Mesendoderm (in vitro differentiated cells): ENCODE results near the gene SLC32A1.
A peak's percentile ranks its signal among the peaks of the same experiment; 100 is the strongest.

ENCODE experiments used
- DNase-seq: peaks from one replicate; pipeline ENCODE4 v3.0.0; 2013
- H2AK5ac ChIP-seq: 2 replicates; pipeline ENCODE4 v1.6.1; 2013; ENCODE audit warnings: low read length, inconsistent platforms
- H2BK120ac ChIP-seq: 2 replicates; pipeline ENCODE4 v1.6.1; 2013; ENCODE audit warnings: low read depth, mild to moderate bottlenecking, low read length, moderate library complexity, mixed read lengths
- H2BK15ac ChIP-seq: replicated peaks from 2 replicates; pipeline ENCODE4 v1.6.1; 2013; ENCODE audit warnings: low read depth, mild to moderate bottlenecking, moderate library complexity
- H2BK5ac ChIP-seq: 2 replicates; pipeline ENCODE4 v1.6.1; 2013; ENCODE audit warnings: low read length, inconsistent platforms
- H3K18ac ChIP-seq: 2 replicates; pipeline ENCODE4 v1.6.1; 2013; ENCODE audit warnings: mild to moderate bottlenecking, low read length, mixed read lengths
- H3K23ac ChIP-seq: one replicate; pipeline ENCODE4 v1.6.1; 2013; ENCODE audit warnings: low read length
- H3K27ac ChIP-seq: 2 replicates; pipeline ENCODE4 v1.5.1; 2013; ENCODE audit warnings: low read depth, mild to moderate bottlenecking, inconsistent platforms, low read length, moderate library complexity
- H3K27me3 ChIP-seq: 2 replicates; pipeline ENCODE4 v1.6.1; 2013; ENCODE audit warnings: low read length, control low read depth, mild to moderate bottlenecking, inconsistent platforms; ENCODE audit not compliant: insufficient read depth, poor library complexity
- H3K36me3 ChIP-seq: 2 replicates; pipeline ENCODE4 v1.6.1; 2013; ENCODE audit warnings: low read length, inconsistent platforms; ENCODE audit not compliant: control insufficient read depth, insufficient read depth
- H3K4ac ChIP-seq: one replicate; pipeline ENCODE4 v1.6.1; 2013; ENCODE audit warnings: low read depth, mild to moderate bottlenecking, low read length, moderate library complexity
- H3K4me1 ChIP-seq: 2 replicates; pipeline ENCODE4 v1.6.1; 2013; ENCODE audit warnings: low read depth, low read length, inconsistent platforms; ENCODE audit not compliant: control insufficient read depth
- H3K4me2 ChIP-seq: 2 replicates; pipeline ENCODE4 v1.6.1; 2013; ENCODE audit warnings: low read length
- H3K4me3 ChIP-seq: 2 replicates; pipeline ENCODE4 v1.5.1; 2013; ENCODE audit warnings: mild to moderate bottlenecking, low read length
- H3K56ac ChIP-seq: one replicate; pipeline ENCODE4 v1.6.1; 2013; ENCODE audit warnings: low read length
- H3K79me1 ChIP-seq: 2 replicates; pipeline ENCODE4 v1.6.1; 2013; ENCODE audit warnings: low read length, inconsistent platforms
- H3K79me2 ChIP-seq: 2 replicates; pipeline ENCODE4 v1.6.1; 2013; ENCODE audit warnings: mild to moderate bottlenecking, low read length; ENCODE audit not compliant: control insufficient read depth, insufficient read depth
- H3K9ac ChIP-seq: 2 replicates; pipeline ENCODE4 v1.6.1; 2013; ENCODE audit warnings: low read length, inconsistent platforms
- H4K5ac ChIP-seq: one replicate; pipeline ENCODE4 v1.6.1; 2013; ENCODE audit warnings: low read length
- H4K8ac ChIP-seq: one replicate; pipeline ENCODE4 v1.6.1; 2013; ENCODE audit warnings: low read depth, mild to moderate bottlenecking, control low read depth, low read length, moderate library complexity
- WGBS: extraction: QIAGEN DNeasy Blood & Tissue Kit; methylation state at CpG from one replicate; pipeline ENCODE4 v1.1.7; 2013; ENCODE audit warnings: low lambda C conversion rate, missing lambda C conversion rate; ENCODE audit not compliant: insufficient coverage; ENCODE audit errors: extremely low coverage; 5-methylcytosine and 5-hydroxymethylcytosine counted together

SLC32A1 gene

GRCh38 chr20:38700926-38701325, 23.4 kb upstream of the SLC32A1 start:
- H3K27ac ChIP-seq = no peak overlapping the region
- no peaks in the 10 kb centered on the region for H3K79me1 ChIP-seq
- no peaks in the 10 kb centered on the region for H3K27me3 ChIP-seq
- no peak overlapping the region for H2BK120ac ChIP-seq
- DNase-seq = no peak
- H3K4me2 ChIP-seq = no peak overlapping the region
- H3K9ac ChIP-seq = no peak overlapping the region
- no peak overlapping the region for H3K18ac ChIP-seq
- H3K4ac ChIP-seq = no peak overlapping the region
- no peak overlapping the region for H4K5ac ChIP-seq
- H3K36me3 ChIP-seq = no peaks in the 10 kb centered on the region
- no peak overlapping the region for H4K8ac ChIP-seq
- H2BK15ac ChIP-seq = no peak overlapping the region
- no peak overlapping the region for H3K23ac ChIP-seq
- H3K56ac ChIP-seq = no peak overlapping the region
- no CpG with 5 or more reads among the region's 3 CpGs for WGBS
- no peaks in the 10 kb centered on the region for H3K79me2 ChIP-seq
- no peak overlapping the region for H3K4me3 ChIP-seq
- H2AK5ac ChIP-seq = no peak overlapping the region
- H2BK5ac ChIP-seq = no peak overlapping the region
- no peaks in the 10 kb centered on the region for H3K4me1 ChIP-seq

GRCh38 chr20:38703526-38703925, 20.8 kb upstream of the SLC32A1 start:
- Histone ChIP-seq H3K79me2 (no peaks in the 10 kb centered on the region), H4K8ac (no peak overlapping the region), H2BK120ac (no peak overlapping the region), H2BK5ac (no peak overlapping the region), H3K4me2 (no peak overlapping the region), H3K36me3 (no peaks in the 10 kb centered on the region), H2AK5ac (no peak overlapping the region), H4K5ac (no peak overlapping the region), H3K79me1 (no peaks in the 10 kb centered on the region), H3K27me3 (no peaks in the 10 kb centered on the region), H3K23ac (no peak overlapping the region), H2BK15ac (no peak overlapping the region), H3K4ac (no peak overlapping the region), H3K18ac (no peak overlapping the region), H3K9ac (no peak overlapping the region), H3K27ac (no peak overlapping the region), H3K4me1 (no peaks in the 10 kb centered on the region), H3K56ac (no peak overlapping the region), H3K4me3 (no peak overlapping the region)
- DNase-seq = no peak
- no CpG with 5 or more reads among the region's 3 CpGs for WGBS

- H3K27me3 ChIP-seq = no peaks in the 10 kb centered on the region
These were observed 20.1 kb upstream of the SLC32A1 start for GRCh38 chr20:38704136-38704535.

GRCh38 chr20:38706509-38706908, 17.8 kb upstream of the SLC32A1 start:
- Histone ChIP-seq H3K36me3 (no peaks in the 10 kb centered on the region), H3K4me2 (no peak overlapping the region), H4K8ac (no peak overlapping the region), H3K4ac (no peak overlapping the region), H2BK5ac (no peak overlapping the region), H3K4me1 (no peaks in the 10 kb centered on the region), H2BK15ac (no peak overlapping the region), H3K79me2 (no peaks in the 10 kb centered on the region), H4K5ac (no peak overlapping the region), H3K23ac (no peak overlapping the region), H3K27me3 (no peaks in the 10 kb centered on the region), H2BK120ac (no peak overlapping the region), H2AK5ac (no peak overlapping the region), H3K4me3 (no peak overlapping the region), H3K9ac (no peak overlapping the region), H3K56ac (no peak overlapping the region), H3K79me1 (no peaks in the 10 kb centered on the region), H3K27ac (no peak overlapping the region), H3K18ac (no peak overlapping the region)
- WGBS = no CpG with 5 or more reads among the region's 7 CpGs
- DNase-seq = peak; percentile 13

More at GRCh38 chr20:38704136-38704535, 20.1 kb upstream of the SLC32A1 start:
- no peak overlapping the region for H2AK5ac ChIP-seq
- no peak overlapping the region for H3K18ac ChIP-seq
- WGBS = no CpG with 5 or more reads among the region's 4 CpGs
- no peak overlapping the region for H3K4me2 ChIP-seq
- no peak overlapping the region for H3K56ac ChIP-seq
- H3K4ac ChIP-seq = no peak overlapping the region
- DNase-seq = no peak
- no peak overlapping the region for H3K4me3 ChIP-seq
- no peak overlapping the region for H4K8ac ChIP-seq
- H3K4me1 ChIP-seq = no peaks in the 10 kb centered on the region
- H3K23ac ChIP-seq = no peak overlapping the region
- H2BK5ac ChIP-seq = no peak overlapping the region
- no peak overlapping the region for H2BK120ac ChIP-seq
- H4K5ac ChIP-seq = no peak overlapping the region
- H2BK15ac ChIP-seq = no peak overlapping the region
- H3K79me2 ChIP-seq = no peaks in the 10 kb centered on the region
- H3K27ac ChIP-seq = no peak overlapping the region
- no peak overlapping the region for H3K9ac ChIP-seq
- H3K36me3 ChIP-seq = no peaks in the 10 kb centered on the region
- no peaks in the 10 kb centered on the region for H3K79me1 ChIP-seq

- Histone ChIP-seq H3K27ac (no peak overlapping the region), H4K8ac (no peak overlapping the region), H3K79me2 (no peaks in the 10 kb centered on the region), H4K5ac (no peak overlapping the region), H3K79me1 (no peaks in the 10 kb centered on the region), H3K4me3 (no peak overlapping the region), H3K4ac (no peak overlapping the region), H2AK5ac (no peak overlapping the region), H3K18ac (no peak overlapping the region), H3K9ac (no peak overlapping the region), H3K4me1 (no peaks in the 10 kb centered on the region), H3K4me2 (no peak overlapping the region), H2BK120ac (no peak overlapping the region), H3K56ac (no peak overlapping the region), H2BK5ac (no peak overlapping the region), H2BK15ac (no peak overlapping the region), H3K23ac (no peak overlapping the region), H3K27me3 (peaks cover 3% of the 10 kb centered on the region), H3K36me3 (no peaks in the 10 kb centered on the region)
- DNase-seq = peak; percentile 16
- no CpG with 5 or more reads among the region's 6 CpGs for WGBS
These were observed 10.0 kb upstream of the SLC32A1 start for GRCh38 chr20:38714308-38714707.

- no peaks in the 10 kb centered on the region for H3K36me3 ChIP-seq
- no peak overlapping the region for H3K18ac ChIP-seq
- H3K4me2 ChIP-seq = no peak overlapping the region
- H3K27me3 ChIP-seq = peaks cover 10% of the 10 kb centered on the region
- no peak overlapping the region for H2BK120ac ChIP-seq
- H3K79me2 ChIP-seq = no peaks in the 10 kb centered on the region
- no peaks in the 10 kb centered on the region for H3K79me1 ChIP-seq
- no peak overlapping the region for H4K8ac ChIP-seq
- H4K5ac ChIP-seq = no peak overlapping the region
- H3K56ac ChIP-seq = no peak overlapping the region
- no peak overlapping the region for H3K4me3 ChIP-seq
- no peak for DNase-seq
- no peak overlapping the region for H3K9ac ChIP-seq
- H3K4me1 ChIP-seq = no peaks in the 10 kb centered on the region
- no peak overlapping the region for H2BK5ac ChIP-seq
- no peak overlapping the region for H2AK5ac ChIP-seq
- H3K27ac ChIP-seq = no peak overlapping the region
- no peak overlapping the region for H2BK15ac ChIP-seq
- no peak overlapping the region for H3K4ac ChIP-seq
- H3K23ac ChIP-seq = no peak overlapping the region
- no CpG with 5 or more reads among the region's 10 CpGs for whole genome bisulfite sequencing
These were observed 8.6 kb upstream of the SLC32A1 start for GRCh38 chr20:38715646-38716045.
